GM12891 (cell line): ENCODE measurements around the gene IL10.

Source experiments
- POLR2A ChIP-seq: IDR thresholded peaks from 2 replicates; pipeline ENCODE4 v1.6.1; 2011; ENCODE audit warnings: low read depth, low read length, control low read depth
- SPI1 ChIP-seq: IDR thresholded peaks from 2 replicates; pipeline ENCODE4 v1.6.1; 2011; ENCODE audit warnings: low read depth, low read length, control low read depth
- TAF1 ChIP-seq: IDR thresholded peaks from 2 replicates; pipeline ENCODE4 v1.6.1; 2011; ENCODE audit warnings: low read depth, low read length, control low read depth

- no peak for TF ChIP-seq SPI1
- no peak for TF ChIP-seq POLR2A
- TF ChIP-seq TAF1: no peak
Observed at GRCh38 chr1:206717674-206717989, 54.7 kb downstream of the IL10 start.
